EL (cell line): ENCODE data around the gene TMEM132E.
"Not testable (repeated sequence)": the region's sequence is repeated elsewhere in the genome, so short reads cannot be mapped to it uniquely, and the experiment has no call there.

Source experiments
- DNase-seq: peaks from one replicate; pipeline ENCODE4 v3.0.0-alpha.2; 2016

TMEM132E gene, protein sequence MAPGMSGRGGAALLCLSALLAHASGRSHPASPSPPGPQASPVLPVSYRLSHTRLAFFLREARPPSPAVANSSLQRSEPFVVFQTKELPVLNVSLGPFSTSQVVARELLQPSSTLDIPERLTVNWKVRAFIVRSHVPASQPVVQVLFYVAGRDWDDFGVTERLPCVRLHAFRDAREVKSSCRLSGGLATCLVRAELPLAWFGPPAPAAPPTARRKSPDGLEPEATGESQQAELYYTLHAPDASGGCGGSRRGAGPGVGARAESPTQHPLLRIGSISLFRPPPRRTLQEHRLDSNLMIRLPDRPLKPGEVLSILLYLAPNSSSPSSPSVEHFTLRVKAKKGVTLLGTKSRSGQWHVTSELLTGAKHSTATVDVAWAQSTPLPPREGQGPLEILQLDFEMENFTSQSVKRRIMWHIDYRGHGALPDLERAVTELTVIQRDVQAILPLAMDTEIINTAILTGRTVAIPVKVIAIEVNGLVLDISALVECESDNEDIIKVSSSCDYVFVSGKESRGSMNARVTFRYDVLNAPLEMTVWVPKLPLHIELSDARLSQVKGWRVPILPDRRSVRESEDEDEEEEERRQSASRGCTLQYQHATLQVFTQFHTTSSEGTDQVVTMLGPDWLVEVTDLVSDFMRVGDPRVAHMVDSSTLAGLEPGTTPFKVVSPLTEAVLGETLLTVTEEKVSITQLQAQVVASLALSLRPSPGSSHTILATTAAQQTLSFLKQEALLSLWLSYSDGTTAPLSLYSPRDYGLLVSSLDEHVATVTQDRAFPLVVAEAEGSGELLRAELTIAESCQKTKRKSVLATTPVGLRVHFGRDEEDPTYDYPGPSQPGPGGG (N-terminal part only)

DNA sequence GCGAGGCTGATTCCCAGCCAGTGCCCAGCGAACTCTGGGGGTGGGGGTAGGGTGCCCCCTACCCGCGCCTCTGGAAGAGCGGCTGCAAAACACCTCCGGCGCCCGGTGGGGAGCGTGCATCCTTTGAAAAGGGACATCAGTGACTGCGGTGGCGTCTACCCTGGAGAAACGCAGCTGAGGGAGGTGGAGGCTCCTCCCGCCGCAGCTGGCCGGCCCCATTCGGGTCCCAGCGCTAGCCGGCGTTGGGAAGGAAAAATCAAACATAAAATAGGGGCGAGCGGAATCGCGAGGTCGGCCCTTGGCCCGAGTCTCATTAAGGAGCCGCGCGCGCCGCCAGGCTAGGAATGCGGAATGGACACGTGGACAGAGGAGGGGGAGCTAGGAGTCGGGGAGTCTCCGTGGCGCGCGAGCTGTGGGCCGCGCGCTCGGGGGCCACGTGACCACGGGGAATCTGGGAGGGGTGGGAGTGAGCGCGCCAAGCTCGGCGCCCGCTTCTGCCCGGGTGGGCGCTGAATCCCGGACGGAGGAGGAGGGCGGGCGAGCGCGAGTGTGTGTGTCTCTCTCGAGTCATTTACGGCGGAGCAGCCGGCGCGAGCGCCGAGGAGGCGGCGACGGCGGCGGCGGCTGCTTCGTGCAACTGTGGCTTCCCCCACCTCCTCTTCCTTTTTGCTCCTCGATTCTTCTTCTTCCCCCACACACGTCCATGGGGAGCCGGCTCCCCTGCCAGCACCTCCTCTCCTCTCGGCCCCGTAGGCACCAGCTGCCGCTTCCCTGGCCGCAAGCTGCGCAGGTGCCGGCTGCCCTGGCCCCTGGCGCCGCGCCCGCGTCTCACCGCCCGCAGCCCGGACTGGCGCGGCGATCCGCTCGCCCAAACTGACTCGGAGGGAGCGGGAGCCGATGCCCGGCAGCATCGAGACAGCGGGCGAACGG is at the start of gene TMEM132E:
TMEM132E (plus strand) TSS at position 566 of the 930 bp plus-strand sequence. CDS start 1,495 bp downstream, outside the sequence.
- no peak for DNase-seq

DNA sequence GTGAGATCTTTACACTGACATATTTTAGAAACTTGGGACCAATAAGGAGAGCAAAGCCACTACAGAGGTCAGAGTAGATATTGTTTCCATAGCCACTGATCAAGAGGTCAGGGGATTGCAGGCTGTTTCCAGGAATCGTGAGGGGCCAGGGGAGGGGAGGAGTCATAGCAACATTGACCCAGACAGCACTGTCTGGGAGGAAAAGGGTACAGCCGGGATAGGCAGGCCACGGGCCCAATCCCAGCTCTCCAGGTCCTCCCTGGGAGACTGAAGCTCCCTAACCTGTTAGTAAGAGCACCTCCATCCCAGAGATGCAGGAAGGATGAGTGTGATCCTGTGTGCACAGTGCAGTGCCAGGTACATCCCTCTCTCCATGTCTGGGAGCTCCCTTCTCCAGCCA is 48.5 kb upstream of the TMEM132E start:
- DNase-seq, result no peak

DNA sequence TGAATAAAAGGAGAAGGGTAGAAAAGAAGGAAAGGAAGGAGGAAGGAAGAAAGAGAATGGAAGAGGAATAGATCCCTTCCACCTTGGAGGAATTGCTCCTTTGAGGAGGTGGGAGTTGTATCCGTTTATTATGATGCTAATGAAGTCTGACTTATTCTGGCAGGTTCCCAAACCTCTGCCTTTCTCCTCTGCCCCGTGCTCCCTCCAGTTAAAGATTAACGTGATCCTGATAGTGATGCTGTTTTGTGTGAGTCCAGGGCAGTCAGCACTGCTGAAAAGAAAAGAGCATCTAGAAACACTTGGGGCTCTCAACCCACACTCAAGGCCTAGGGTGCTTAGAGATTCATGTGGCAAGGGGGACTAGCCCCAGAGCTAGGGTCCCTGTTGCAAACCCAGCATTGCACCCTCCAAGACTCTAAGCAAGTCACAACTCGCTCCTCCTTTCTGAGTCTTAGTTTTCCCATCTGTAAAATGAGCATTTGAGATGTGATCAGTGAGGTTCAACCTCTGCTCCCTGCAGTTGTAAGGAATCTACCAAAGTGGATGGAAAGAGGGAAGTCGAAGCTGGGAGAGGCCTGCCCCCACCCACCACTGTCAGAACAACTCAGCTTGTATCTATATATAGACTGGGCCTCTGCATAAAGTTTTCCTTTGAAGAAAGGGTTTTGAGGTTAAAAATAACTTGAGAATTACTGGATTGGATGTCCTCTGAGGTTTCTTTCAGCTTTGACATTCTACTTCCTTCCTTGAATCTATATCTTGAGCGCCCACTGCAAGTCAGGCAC is 46.9 kb upstream of the TMEM132E start:
- no peak for DNase-seq

DNA sequence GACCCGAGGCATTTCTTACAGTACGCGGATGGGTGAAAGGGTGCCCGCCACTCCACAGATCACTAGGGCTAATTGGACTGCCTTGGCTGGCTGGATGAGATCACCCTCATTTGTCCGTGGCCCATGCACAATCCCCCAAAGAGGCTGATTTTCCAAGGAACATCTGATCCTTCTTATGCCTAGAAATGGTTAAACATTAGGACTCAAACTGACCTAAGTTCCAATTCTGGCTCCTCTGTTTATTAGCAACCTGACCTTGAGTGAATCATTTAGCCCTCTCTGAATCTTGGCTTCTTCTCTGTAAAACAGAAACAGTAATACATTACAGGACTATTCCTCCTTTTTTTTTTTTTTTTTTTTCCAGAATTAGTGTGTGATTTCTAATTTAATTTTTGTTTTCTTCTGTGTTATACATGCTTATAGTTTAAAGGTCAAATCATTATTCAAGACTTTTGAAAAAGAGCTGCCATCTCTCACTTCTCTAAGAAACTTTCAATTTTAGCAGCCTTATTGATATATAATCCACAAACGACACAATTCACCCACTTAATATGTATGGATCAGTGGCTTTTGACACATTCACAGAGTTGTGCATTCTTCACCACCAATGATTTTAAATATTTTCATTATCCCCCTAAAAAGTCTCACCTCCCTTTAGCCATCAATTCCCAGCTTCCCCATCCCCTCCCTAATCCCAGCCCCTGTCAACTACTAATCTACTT is 45.4 kb upstream of the TMEM132E start:
- no peak for DNase-seq

DNA sequence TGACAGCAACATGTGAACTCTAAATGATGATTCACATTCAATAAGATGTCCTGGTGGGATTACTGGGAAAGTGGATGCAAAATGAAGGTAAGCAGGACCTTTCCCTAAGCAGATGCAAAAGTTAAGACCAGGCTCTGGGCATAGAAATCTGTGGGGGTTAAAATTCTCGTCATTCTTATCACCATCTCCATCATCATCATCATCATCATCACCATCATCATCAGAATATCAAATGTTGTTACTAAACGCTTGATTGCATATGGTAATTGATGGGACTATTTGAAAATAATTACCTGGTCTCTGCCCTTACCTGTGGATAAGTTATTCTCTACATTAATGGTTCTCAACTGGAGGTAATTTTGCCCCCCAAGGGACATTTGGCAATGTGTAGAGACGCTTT is 41.9 kb upstream of the TMEM132E start:
- DNase-seq, result no peak

DNA sequence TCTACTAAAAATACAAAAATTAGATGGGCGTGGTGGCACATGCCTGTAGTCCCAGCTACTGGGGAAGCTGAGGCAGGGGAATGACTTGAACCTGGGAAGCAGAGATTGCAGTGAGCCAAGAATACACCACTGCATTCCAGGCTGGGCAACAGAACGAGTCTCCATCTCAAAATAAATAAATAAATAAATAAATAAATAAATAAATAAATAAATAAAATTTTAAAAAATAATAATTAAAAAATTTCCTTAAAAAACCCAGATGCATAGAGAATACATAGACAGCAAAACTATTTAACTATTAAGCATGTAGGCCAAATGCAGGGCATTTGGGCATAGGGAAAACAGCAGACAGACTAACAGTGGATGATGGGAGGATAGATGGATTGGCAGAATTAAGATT is 40.8 kb upstream of the TMEM132E start:
- DNase-seq, result not testable (repeated sequence)

DNA sequence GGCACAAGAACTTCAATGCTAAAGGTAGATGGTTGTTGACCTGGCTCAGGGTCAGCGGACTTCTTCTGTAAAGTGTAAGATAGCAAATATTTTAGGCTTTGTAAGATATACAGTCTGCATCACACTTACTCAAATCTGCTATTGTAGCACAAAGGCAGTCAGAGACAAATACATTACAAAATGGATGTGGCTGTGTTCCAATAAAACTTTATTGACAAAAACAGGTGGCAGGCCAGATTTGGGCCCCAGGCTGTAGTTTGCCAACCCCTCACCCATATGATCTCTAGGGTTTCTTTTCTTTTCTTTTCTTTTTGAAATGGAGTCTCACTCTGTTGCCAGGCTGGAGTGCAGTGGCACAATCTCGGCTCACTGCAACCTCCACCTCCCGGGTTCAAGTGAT is 39.5 kb upstream of the TMEM132E start:
- no peak for DNase-seq

DNA sequence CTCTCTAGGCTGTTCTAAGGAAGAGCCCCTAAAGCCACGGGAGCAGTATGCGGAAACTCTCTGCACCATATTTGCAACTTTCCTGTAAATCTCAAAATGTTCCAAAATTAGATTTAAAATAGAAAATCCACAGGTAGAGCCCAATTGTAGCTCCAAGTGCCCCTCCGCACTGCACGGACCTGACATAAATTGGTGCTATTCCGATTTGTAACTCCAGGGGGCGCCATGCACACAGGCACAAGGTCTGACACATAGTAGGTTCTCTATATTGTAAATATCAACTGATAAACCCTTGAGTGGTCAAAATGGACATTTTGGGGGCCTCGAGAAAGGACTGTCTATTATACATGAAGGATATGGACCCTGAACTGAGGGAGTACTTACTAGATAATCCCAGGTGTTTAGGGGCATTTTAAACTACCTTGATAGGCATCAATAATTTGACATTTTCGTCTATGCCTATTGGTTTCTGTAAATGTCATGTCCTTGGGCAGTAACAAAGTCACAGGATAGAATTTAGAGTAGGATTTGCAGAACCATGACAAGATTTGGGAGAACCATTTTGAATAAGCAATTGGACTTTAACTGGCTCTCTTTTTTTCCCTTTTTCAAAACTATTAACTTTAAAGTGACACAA is 36.6 kb upstream of the TMEM132E start:
- DNase-seq, result peak; percentile 19

DNA sequence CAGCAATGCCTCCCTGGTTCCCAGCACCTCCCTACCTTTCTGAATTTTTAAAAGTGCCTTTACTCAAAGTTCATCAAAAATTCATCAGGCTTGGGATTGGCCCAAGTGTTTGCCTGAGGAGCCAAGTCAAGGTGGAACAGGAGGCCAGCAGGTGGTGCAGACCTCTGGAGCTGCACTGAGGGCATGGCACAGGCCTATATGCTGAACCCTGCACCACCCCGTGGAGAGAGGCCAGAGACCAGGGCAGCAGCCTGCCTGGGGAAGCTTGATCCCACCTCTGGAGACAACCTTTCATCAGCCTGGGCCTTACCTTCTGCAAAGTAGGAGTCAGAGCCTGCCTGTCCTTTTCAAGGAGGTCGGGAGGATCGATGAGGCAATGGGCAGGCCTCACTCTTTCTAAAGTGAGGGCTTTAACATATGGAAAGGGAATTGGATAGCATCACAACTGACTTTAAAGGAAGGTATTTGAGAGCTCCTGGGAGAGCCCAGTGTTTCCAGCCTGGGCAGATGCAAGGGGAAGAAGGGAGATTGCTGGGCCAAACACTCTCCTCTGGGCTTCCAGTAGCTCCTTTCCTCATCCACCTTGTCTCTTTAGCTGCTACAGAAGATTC is 31.8 kb upstream of the TMEM132E start:
- DNase-seq, result no peak

DNA sequence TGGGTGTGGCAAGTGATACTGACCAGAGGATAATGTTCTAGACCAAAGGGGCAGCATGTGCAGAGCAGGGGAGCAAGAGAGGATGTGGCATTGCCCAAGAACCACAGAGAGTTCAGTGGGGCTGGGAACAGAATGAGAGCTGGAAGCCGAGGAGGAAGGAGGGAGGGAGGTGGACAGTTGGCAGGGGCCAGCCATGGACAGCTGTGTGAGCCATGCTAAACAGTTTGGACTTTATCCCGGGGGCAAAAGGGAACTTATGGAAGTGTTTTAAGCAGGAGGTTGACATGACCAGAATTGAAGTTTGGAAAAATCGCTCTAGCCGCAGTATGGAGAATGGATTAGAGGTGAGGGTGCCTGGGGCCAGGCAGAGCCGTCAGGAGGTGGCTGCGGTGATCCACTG is 29.4 kb upstream of the TMEM132E start:
- no peak for DNase-seq

DNA sequence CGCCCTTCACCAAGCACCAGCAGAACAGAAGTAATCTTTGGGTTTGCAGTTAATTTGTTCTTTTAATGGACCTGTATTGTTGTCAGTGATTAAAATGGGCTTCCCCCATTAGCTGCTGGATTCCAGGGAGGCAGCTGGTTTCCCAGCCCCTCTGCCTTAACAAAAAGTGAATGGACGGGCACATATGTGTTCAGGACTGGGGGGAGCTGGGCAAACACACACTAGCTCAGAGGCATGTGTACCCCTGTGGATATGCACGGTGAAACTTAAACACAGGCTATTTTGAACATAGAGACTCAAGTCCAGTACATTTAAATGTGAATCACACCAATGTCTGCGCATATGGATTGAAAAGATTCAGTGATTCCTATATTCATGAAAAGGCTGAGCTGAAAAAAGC is 25.5 kb upstream of the TMEM132E start:
- DNase-seq, result no peak

DNA sequence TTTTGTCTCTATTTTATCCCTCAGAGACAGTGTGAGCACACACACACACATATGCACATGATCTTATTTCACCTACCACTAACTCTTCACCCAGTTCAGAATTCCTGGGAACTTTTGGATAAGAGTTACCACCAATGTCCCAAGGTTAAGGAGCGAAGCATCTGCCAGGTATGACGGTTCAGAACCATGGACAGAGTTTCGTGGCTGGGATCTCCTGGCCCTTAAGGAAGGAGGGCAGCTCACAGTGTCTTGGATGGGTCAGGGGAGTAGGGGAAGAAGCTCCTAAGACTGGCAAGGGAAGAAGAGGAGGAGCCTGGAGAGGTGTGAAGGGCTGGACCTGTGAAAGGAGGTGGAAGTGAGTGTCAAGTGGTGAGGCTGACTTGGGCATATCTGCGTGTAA is 23.0 kb upstream of the TMEM132E start:
- DNase-seq, result peak; percentile 8

DNA sequence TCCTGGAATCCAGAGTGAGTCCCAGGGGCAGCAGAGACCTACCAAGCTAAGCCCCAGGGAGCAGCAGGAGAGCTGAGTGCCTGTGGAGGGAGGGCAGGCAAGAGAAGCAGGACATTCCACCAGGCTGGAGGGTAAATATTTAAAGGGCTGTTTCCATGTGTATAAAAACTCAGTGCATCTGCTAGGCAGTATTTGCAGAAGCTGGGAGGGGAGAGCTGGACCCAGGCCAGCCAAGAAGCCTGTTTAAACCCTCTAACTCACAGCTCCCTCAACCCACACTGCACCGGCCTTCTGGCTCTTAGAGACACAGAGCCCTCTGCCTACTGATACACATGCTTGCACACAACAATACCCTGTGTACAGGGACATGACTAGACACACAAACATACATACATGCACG is 22.5 kb upstream of the TMEM132E start:
- no peak for DNase-seq

DNA sequence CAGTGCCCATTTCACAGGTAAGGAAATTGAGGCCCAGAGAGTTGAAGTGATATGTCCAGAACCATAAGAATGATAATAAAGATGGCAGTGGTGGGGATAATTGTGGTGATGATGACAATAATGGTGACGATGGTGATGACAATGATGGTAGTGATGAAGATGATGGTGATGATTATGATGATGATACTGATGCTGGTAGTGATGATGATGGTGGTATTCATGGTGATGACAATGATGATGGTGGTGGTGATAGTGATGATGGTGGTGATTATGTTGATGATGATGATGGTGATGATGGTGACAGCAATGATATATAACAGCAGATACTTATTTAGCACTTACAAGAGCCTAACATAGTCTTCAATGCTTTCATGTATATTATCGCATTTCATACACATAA is 18.1 kb upstream of the TMEM132E start:
- DNase-seq, result no peak

DNA sequence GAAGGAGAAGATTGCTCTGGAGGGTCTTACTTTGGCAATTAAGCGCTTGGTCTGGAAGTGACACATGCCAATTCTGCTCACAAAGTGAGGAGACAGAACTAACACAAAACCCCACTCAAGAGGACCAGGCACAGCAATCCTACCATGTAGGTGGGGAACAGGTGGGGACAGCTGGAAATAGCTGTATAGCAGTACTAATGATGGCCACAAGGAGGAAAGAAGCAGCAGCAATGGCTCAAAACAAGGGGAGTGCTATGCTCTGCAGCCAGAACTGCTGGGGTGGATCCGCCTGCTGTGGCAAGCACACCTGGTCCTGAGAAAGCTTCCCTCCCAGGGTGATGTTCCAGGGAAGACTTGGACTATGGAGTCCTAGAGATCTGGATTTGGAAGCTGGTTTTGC is 17.0 kb upstream of the TMEM132E start:
- DNase-seq, result no peak

DNA sequence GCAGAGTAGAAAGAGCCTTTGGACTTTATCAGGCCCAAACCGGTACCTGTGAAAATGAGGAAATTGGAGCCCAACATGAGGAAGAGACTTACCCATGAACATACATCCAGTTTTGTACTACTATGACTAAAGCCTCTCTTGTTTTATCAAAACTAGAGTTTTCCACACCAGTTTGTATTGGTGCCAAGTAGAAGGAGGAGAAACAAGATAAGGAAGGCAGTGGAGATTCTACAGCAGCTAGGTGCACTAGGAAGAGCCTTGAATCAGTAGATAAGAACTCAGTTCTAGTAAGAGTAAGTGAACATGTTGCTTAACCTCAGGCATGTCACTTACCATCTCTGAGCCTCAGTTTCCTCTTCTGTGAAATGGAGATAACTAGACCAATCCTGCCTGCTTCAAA is 13.7 kb upstream of the TMEM132E start:
- no peak for DNase-seq

DNA sequence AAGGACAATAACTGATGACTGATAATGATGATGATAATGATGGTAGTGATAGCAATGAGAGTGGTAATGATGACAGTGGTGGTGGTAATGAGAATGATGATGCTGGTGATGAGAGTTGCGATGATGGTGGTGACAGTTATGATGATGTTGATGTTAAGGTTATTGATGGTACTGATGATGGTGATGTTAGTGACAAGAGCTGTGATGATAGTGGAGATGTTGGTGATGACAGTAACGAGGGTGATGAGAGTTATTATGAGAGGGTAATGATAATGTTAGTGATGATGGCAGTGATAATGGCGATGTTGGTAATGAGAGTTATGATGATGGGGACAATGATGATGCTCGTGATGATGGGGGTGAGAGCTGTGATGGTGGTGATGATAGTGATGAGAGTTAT is 13.2 kb upstream of the TMEM132E start:
- DNase-seq, result no peak

DNA sequence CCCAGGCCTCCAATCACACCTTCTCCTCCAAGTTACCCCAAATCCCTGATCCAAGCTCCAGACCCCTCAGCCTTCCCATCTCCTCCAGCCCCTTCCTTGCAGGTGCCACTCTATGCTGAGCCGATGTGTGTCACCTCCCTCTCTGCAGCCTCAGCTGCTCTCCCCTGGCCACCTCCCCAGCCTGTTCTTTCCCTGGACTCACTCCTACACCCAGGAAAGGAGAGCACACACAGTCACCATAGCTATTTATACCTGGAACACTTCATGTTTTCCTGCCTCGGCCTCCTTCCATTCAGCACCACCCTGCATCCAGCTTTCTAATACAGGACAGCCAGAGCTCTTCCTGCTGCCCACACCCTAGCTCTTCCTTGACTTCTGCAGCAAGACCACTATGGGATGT is 12.5 kb upstream of the TMEM132E start:
- no peak for DNase-seq

DNA sequence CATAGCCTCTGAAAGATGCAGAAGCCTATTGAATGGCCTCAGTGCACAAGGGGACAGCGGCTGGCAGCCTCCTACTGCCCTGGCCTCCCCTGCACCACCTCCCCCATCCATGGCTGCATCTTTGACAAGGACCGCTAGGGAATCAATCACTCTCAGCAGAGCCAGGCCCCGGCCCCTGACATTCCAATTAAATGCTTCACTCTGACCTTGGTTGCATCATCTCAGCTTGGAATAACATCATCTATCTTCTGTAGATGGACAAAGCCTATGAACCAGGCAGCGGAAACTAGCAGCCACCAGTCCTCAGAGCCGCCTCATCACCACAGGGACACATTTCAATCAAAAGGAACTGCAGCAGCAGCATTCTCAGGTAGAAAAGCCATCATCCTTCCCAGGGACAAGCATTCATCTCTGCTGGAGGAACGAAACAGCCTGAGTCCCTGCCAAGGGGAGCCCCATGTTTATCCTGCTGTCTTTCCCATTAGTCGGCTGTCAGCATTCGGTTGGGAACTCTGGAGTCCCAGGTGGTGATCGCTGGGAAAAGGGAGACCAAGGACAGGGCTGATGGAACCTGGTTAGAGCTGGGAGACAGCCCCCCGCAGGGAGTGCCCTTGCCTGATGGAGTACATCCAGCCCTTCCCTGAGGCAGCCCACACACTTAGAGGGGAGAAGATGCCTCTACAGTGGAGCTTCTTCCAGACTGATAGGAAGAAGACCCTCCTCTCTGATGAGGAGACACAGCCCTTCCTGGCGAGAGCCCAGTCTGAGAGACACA is 11.5 kb upstream of the TMEM132E start:
- peak; percentile 36 for DNase-seq

DNA sequence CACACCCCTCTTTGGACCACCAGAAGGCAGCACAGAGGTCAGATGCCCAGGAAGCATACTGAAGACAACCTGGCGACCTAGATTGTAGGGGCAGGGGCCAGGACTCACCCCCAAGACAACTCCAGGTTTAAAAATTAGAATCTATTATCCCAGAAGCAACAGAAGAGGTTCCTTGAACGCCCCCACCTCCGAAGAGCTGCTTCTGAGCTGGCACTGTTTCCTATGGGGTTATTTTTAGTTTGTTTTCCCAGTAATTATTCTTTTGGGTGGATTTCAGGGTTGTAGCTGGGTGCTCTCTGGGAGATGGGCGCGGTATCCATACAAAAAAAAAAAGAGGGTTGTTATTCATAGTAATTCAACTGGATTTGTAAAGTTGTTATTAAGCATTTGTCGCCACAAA is 10.4 kb upstream of the TMEM132E start:
- DNase-seq, result no peak
